Activated CD8-positive, alpha-beta T cell treated with anti-CD3 and anti-CD28 coated beads for 36 hours (primary cell): Measurements from ENCODE around the gene NRTN. TPM values are rescaled to one million over a fixed set of nuclear protein-coding genes. Genes with fewer than 3 reads are reported as not detected.

Experiments
- ATAC-seq: fragments of 200-7000 bp; cut with Tn5 transposase; one replicate; pipeline ENCODE4 v1.10.0; 2021; ENCODE audit warnings: mild to moderate bottlenecking, moderate library complexity
- CTCF ChIA-PET: fragments of 350-600 bp; sonication (Branson Sonifier 250); formaldehyde crosslinking; loops from one replicate; lab custom pipeline; 2021; ENCODE audit warnings: antibody characterized with exemption; lab: Charles Lee
- POLR2A ChIA-PET: fragments of 350-600 bp; sonication (Branson Sonifier 250); formaldehyde crosslinking; loops from one replicate; lab custom pipeline; 2021; ENCODE audit warnings: antibody characterized with exemption; lab: Charles Lee
- DNase-seq: peaks from one replicate; pipeline ENCODE4 v3.0.0-alpha.2; 2020
- H3K27ac Mint-ChIP-seq: one replicate; pipeline ENCODE4 v1.8.0; 2021; ENCODE audit warnings: mild to moderate bottlenecking, mixed read lengths
- H3K27me3 Mint-ChIP-seq: one replicate; pipeline ENCODE4 v1.8.0; 2021; ENCODE audit warnings: mixed read lengths
- H3K36me3 Mint-ChIP-seq: one replicate; pipeline ENCODE4 v1.8.0; 2021; ENCODE audit warnings: low read depth, mixed read lengths
- H3K4me1 Mint-ChIP-seq: one replicate; pipeline ENCODE4 v1.8.0; 2021; ENCODE audit warnings: low read depth, mixed read lengths
- H3K4me3 Mint-ChIP-seq: one replicate; pipeline ENCODE4 v1.8.0; 2021; ENCODE audit warnings: mild to moderate bottlenecking, moderate library complexity, mixed read lengths
- H3K9me3 Mint-ChIP-seq: one replicate; pipeline ENCODE4 v1.8.0; 2021; ENCODE audit warnings: mixed read lengths
- intact Hi-C: fragments of 100-400 bp; cut with micrococcal nuclease; formaldehyde crosslinking; loops from one replicate; pipeline ENCODE4 v1.10.0; 2022
- total RNA-seq, 2 experiments: library from RNA; stranded (reverse); gene quantifications; one replicate each; pipeline ENCODE4 v1.2.3, GENCODE V29; 2021
- TF ChIP-seq, protein P1 (sequence below): fragments of 200-600 bp; IDR thresholded peaks from one replicate; pipeline ENCODE4 v1.8.0; 2022; ENCODE audit warnings: antibody characterized with exemption, mild to moderate bottlenecking

The NRTN gene
- total RNA-seq, 2 experiments from 2014 or later = 0.72 TPM; not detected in 1

DNA sequence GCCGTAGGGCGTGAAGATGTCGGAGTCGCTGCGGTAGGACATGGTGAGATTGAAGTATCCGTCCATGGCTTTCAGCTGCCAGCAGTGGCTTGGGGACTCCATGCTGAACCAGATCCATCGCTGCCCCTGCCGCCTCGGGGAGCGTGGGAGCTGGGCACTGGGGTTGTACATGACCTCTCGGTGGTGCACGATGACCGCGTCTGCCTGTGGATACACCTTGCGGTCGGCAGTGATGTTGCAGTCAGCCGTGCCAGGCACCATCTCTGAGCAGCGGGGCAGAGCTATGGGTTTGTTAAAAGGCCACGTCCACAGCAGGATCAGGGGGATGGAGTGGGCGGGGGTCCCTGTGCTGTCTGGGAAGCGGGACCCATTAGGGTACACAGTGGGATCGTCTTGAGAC lies 27.2 kb downstream of the NRTN start:
- DNase-seq (no peak), ATAC-seq (no peak)
- intact Hi-C loops = no loop called here
- ChIA-PET POLR2A (interaction anchor here (0.6 kb wide), 1 partner anchor 138 kb away, joined by 4 read pairs; no protein-coding TSS in a partner anchor), CTCF (interaction anchor here (1.3 kb wide), 1 partner anchor 190 kb away, joined by 3 read pairs; no protein-coding TSS in a partner anchor)
- no peaks in the 10 kb centered on the region for H3K27me3 Mint-ChIP-seq
- no peak overlapping the region for H3K27ac Mint-ChIP-seq
- H3K4me1 Mint-ChIP-seq = peaks cover 4% of the 10 kb centered on the region
- H3K4me3 Mint-ChIP-seq = no peak overlapping the region
- no peaks in the 10 kb centered on the region for H3K9me3 Mint-ChIP-seq
- H3K36me3 Mint-ChIP-seq = no peaks in the 10 kb centered on the region
- TF ChIP-seq, protein P1, sequence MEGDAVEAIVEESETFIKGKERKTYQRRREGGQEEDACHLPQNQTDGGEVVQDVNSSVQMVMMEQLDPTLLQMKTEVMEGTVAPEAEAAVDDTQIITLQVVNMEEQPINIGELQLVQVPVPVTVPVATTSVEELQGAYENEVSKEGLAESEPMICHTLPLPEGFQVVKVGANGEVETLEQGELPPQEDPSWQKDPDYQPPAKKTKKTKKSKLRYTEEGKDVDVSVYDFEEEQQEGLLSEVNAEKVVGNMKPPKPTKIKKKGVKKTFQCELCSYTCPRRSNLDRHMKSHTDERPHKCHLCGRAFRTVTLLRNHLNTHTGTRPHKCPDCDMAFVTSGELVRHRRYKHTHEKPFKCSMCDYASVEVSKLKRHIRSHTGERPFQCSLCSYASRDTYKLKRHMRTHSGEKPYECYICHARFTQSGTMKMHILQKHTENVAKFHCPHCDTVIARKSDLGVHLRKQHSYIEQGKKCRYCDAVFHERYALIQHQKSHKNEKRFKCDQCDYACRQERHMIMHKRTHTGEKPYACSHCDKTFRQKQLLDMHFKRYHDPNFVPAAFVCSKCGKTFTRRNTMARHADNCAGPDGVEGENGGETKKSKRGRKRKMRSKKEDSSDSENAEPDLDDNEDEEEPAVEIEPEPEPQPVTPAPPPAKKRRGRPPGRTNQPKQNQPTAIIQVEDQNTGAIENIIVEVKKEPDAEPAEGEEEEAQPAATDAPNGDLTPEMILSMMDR = no peak

DNA sequence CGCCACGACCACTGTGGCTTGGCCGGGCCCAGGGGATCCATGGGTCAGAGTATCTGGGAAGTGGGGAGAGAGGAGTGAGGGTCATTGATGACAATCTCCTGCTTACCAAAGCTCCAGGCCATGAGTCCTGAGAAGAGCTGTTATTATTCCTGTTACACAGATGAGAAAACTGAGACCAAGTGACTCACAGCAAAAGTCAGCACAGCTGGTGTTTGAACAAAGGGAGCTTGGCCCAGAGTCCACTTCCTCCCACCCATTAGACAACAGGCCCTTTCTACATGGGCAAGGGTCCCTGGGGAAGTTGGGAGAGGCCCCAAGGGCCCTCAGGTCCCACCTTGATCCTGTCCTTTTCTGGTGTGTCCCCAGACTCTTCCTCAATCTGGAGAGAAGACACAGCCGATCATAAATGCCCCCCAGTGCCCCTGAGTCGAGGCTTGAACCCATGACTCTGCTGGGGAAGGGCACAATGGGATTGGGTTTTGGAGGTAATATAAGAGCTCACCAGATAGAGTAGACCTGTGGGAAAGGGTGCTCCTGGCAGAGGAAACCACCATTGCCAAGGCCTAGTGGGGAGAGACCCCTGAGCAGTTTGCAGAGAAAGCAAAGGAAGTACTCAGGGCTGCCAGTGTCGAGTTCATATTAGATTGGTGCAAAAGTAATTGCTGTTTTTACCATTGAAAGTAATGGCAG lies 27.8 kb downstream of the NRTN start:
- ChIA-PET POLR2A (no interaction called here), CTCF (interaction anchor here (1.0 to 1.3 kb wide), 2 partner anchors 29 to 190 kb away, joined by 3 to 5 read pairs; no protein-coding TSS in a partner anchor)
- peaks cover 4% of the 10 kb centered on the region for H3K4me1 Mint-ChIP-seq
- H3K27me3 Mint-ChIP-seq = no peaks in the 10 kb centered on the region
- H3K27ac Mint-ChIP-seq = no peak overlapping the region
- DNase-seq (no peak), ATAC-seq (no peak)
- no peaks in the 10 kb centered on the region for H3K36me3 Mint-ChIP-seq
- TF ChIP-seq, protein P1 = no peak
- intact Hi-C loops = no loop called here
- no peaks in the 10 kb centered on the region for H3K9me3 Mint-ChIP-seq
- H3K4me3 Mint-ChIP-seq = no peak overlapping the region

- ATAC-seq (no peak), DNase-seq (no peak)
- ChIA-PET POLR2A (interaction anchor here (2.1 kb wide), 1 partner anchor 10 kb away, joined by 8 read pairs; no protein-coding TSS in a partner anchor), CTCF (interaction anchor here (0.8 kb wide), 1 partner anchor 34 kb away, joined by 3 read pairs; no protein-coding TSS in a partner anchor)
- Mint-ChIP-seq H3K27me3 (peaks cover 1% of the 10 kb centered on the region), H3K9me3 (no peaks in the 10 kb centered on the region), H3K4me1 (peaks cover 5% of the 10 kb centered on the region), H3K4me3 (no peak overlapping the region), H3K36me3 (no peaks in the 10 kb centered on the region), H3K27ac (no peak overlapping the region)
- intact Hi-C loops = no loop called here
- TF ChIP-seq, protein P1 = no peak
Observed at GRCh38 chr19:5837761-5838352, 33.0 kb downstream of the NRTN start.

DNA sequence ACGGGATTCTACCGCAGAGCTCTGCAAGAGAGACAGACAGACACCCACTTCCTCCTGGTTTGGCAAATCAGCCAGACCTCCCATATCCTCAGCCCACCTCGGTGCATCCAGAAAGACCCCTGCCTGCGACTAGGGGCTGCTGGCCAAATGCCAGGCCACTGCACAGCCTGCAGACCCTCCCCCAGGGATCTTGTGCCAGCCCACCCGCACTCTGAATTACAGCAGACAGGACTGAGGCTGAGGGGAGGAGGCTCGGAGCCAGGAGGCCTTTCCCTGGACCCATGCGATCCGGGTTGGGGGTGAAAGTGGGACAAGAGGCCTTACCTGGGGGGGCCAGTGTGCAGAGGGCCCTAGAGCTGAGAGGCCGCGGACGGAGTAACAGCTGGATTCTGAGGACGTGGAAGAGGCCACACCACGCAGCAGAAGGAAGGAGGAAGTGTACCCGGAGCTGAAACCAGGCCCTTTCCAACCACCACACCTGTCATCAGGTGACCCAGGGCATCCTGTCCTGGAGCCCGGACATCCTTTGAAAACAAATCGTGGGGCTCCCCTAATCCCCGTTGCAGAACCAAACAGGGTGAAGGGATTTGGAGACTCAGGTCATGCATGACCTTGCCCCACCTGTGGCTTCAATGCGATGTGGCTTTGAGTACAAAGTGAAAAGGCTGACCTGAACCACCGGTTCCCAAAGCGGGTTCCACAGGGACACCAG lies 33.6 kb downstream of the NRTN start:
- ATAC-seq = no peak

More for the DNA sequence above, 33.6 kb downstream of the NRTN start:
- no peak overlapping the region for H3K4me3 Mint-ChIP-seq
- ChIA-PET CTCF (no interaction called here), POLR2A (interaction anchor here (2.1 kb wide), 1 partner anchor 11 kb away, joined by 8 read pairs; no protein-coding TSS in a partner anchor)
- peaks cover 1% of the 10 kb centered on the region for H3K27me3 Mint-ChIP-seq
- H3K4me1 Mint-ChIP-seq = peaks cover 5% of the 10 kb centered on the region
- DNase-seq = no peak
- TF ChIP-seq, protein P1 = no peak
- no peaks in the 10 kb centered on the region for H3K9me3 Mint-ChIP-seq
- H3K27ac Mint-ChIP-seq = no peak overlapping the region
- intact Hi-C loops = no loop called here
- H3K36me3 Mint-ChIP-seq = no peaks in the 10 kb centered on the region
